RWPE2 (cell line): Measurements from ENCODE around the gene FOXO1.

Source experiments
- ATAC-seq: fragments of 200-7000 bp; cut with Tn5 transposase; 3 replicates; pipeline ENCODE4 v1.9.1; 2021; ENCODE audit warnings: low read depth
- DNase-seq: peaks from one replicate; pipeline ENCODE4 v3.0.0-alpha.2; 2020; ENCODE audit warnings: low spot score
- H3K27ac ChIP-seq: fragments of 450-650 bp; 2 replicates; pipeline ENCODE4 v1.5.1; 2017; ENCODE audit warnings: mild to moderate bottlenecking; ENCODE audit not compliant: poor library complexity, severe bottlenecking
- H3K27me3 ChIP-seq: fragments of 250-450 bp; sonication (Bioruptor Pico); 2 replicates; pipeline ENCODE4 v1.5.1; 2021; ENCODE audit warnings: mild to moderate bottlenecking, moderate library complexity; ENCODE audit not compliant: insufficient read depth, poor library complexity, severe bottlenecking
- H3K36me3 ChIP-seq: fragments of 250-450 bp; sonication (Bioruptor Pico); 2 replicates; pipeline ENCODE4 v1.5.1; 2020; ENCODE audit warnings: low read depth, mild to moderate bottlenecking, moderate library complexity
- H3K4me1 ChIP-seq: fragments of 250-450 bp; sonication (Bioruptor Pico); 2 replicates; pipeline ENCODE4 v1.5.1; 2021; ENCODE audit warnings: mild to moderate bottlenecking, moderate library complexity; ENCODE audit not compliant: insufficient read depth, poor library complexity, severe bottlenecking
- H3K4me3 ChIP-seq: fragments of 250-450 bp; sonication (Bioruptor Pico); 2 replicates; pipeline ENCODE4 v1.5.1; 2021; ENCODE audit warnings: mild to moderate bottlenecking, moderate library complexity; ENCODE audit not compliant: severe bottlenecking
- H3K9me3 ChIP-seq: fragments of 250-450 bp; sonication (Bioruptor Pico); 2 replicates; pipeline ENCODE4 v1.5.1; 2021; ENCODE audit warnings: mild to moderate bottlenecking, moderate library complexity; ENCODE audit not compliant: severe bottlenecking
- CTCF ChIP-seq: fragments of 450-650 bp; IDR thresholded peaks from one replicate; pipeline ENCODE4 v1.5.1; 2017; ENCODE audit warnings: mild to moderate bottlenecking, moderate library complexity; ENCODE audit not compliant: poor library complexity, severe bottlenecking

FOXO1 gene

GRCh38 chr13:40556453-40556852 lies 110.0 kb downstream of the FOXO1 start:
- H3K9me3 ChIP-seq = no peaks in the 10 kb centered on the region
- H3K27me3 ChIP-seq = no peaks in the 10 kb centered on the region
- no peak overlapping the region for H3K4me3 ChIP-seq
- TF ChIP-seq CTCF = no peak
- no peaks in the 10 kb centered on the region for H3K36me3 ChIP-seq
- no peaks in the 10 kb centered on the region for H3K4me1 ChIP-seq
- H3K27ac ChIP-seq = no peak overlapping the region
- DNase-seq (no peak), ATAC-seq (no peak)

- no peak overlapping the region for H3K4me3 ChIP-seq
- H3K27me3 ChIP-seq = no peaks in the 10 kb centered on the region
- ATAC-seq = no peak
- no peak for TF ChIP-seq CTCF
- no peaks in the 10 kb centered on the region for H3K36me3 ChIP-seq
- H3K4me1 ChIP-seq = no peaks in the 10 kb centered on the region
- no peaks in the 10 kb centered on the region for H3K9me3 ChIP-seq
- no peak for DNase-seq
- H3K27ac ChIP-seq = no peak overlapping the region
These were observed 113.1 kb downstream of the FOXO1 start for GRCh38 chr13:40553356-40553755.

- H3K36me3 ChIP-seq = no peaks in the 10 kb centered on the region
- no peak overlapping the region for H3K4me3 ChIP-seq
- H3K9me3 ChIP-seq = no peaks in the 10 kb centered on the region
- H3K27me3 ChIP-seq = no peaks in the 10 kb centered on the region
- no peak for ATAC-seq
- no peak for TF ChIP-seq CTCF
- no peak overlapping the region for H3K27ac ChIP-seq
- DNase-seq = no peak
- H3K4me1 ChIP-seq = no peaks in the 10 kb centered on the region
These were observed 113.5 kb downstream of the FOXO1 start for GRCh38 chr13:40552895-40553294.

- Histone ChIP-seq H3K4me3 (no peak overlapping the region), H3K36me3 (no peaks in the 10 kb centered on the region), H3K4me1 (no peaks in the 10 kb centered on the region), H3K27me3 (no peaks in the 10 kb centered on the region), H3K9me3 (no peaks in the 10 kb centered on the region), H3K27ac (no peak overlapping the region)
- no peak for TF ChIP-seq CTCF
- 0 out of 3 replicates have a peak, but pooled peaks have one; percentile 17 for ATAC-seq
- no peak for DNase-seq
These were observed 116.3 kb downstream of the FOXO1 start for GRCh38 chr13:40550130-40550529.

- no peak for TF ChIP-seq CTCF
- DNase-seq = no peak
- no peaks in the 10 kb centered on the region for H3K4me1 ChIP-seq
These were observed 116.8 kb downstream of the FOXO1 start for GRCh38 chr13:40549500-40550094.

More at GRCh38 chr13:40549500-40550094, 116.8 kb downstream of the FOXO1 start:
- H3K27me3 ChIP-seq = no peaks in the 10 kb centered on the region
- H3K9me3 ChIP-seq = no peaks in the 10 kb centered on the region
- no peak overlapping the region for H3K4me3 ChIP-seq
- H3K36me3 ChIP-seq = no peaks in the 10 kb centered on the region
- no peak overlapping the region for H3K27ac ChIP-seq
- ATAC-seq = no peak
